ENCODE data around the gene ZBBX.

The ZBBX gene

GRCh38 chr3:167304077-167304476, 76.0 kb downstream of the ZBBX start:
- no peak for DNase-seq

DNA sequence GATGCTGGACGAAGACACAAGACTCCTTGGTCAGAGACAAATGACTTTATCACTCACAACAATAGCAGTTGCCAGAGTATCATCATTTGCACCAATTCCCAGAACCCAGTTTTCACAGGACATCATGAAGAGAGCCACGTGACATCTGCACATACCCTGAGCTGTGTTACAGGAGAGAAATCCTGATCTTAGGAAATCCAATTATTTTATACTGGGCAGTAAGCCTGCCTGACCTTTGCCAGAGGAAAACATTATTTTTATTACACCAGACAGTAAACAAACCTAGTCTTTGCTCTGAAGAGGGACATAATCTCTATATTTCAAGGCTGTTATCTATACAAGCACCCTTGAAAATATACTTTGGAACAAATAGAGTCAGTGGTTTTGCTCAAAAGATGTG, 77.4 kb downstream of the ZBBX start:
- DNase-seq: no peak

- no peak for DNase-seq
These were observed 79.9 kb downstream of the ZBBX start for GRCh38 chr3:167300207-167300606.

DNA sequence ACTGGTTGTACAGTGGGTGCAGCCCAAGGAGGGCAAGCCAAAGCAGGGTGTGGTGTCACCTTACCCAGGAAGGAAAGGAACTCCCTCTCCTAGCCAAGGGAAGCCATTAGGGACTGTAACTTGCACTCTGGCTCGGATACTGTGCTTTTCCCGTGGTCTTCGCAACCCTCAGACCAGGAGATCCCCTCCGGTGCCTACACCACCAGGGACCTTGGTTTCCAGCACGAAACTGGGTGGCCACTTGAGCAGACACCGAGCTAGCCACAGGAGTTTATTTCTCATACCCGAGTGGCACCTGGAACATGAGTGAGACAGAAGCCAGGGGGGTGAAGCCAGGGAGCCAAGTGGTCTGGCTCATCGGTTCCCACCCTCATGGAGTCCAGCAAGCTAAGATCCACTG, 90.7 kb downstream of the ZBBX start:
- DNase-seq: no peak

DNA sequence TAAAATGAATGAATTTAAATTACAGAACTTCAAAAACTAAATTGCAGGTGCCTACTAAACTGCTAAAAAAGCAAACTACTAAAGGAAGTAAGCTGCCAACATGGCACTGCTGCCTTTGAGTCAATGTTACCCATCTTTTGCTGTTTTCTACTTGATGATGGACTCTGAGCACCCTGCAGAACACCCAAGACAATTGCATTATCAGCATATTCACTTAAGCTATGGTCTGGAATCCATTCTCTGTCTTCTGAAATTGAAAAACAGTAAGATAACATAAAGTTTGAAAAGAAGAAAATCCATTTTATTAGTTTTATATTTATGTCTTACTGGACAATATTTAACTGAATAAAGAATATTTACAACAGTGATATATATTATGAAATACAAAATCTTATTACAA, 91.4 kb downstream of the ZBBX start:
- DNase-seq: no peak

- DNase-seq: no peak
These were observed 92.8 kb downstream of the ZBBX start for GRCh38 chr3:167287308-167287707.

GRCh38 chr3:167274141-167274874, 105.8 kb downstream of the ZBBX start:
- DNase-seq: no peak

GRCh38 chr3:167253037-167253436, 127.1 kb downstream of the ZBBX start:
- no peak for DNase-seq

DNA sequence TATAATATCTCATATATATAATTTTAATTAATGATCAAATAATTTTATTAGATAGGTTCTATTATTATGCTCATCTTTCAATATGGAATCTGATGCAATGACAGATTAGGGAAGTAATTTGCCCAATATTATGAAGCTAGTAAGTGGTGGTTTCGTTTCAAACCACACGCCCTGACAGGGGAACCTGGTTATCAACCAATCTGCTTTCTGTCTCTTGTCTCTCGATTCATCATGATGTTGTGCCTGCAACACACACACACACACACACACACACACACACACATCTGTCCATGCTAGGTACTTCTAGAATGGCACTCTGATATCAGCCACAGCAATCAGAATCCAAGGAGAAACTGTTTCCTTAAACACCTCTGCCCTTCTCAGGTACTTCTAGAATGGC, 128.4 kb downstream of the ZBBX start:
- no peak for DNase-seq

- no peak for DNase-seq
These were observed 133.8 kb downstream of the ZBBX start for GRCh38 chr3:167246252-167246651.

DNA sequence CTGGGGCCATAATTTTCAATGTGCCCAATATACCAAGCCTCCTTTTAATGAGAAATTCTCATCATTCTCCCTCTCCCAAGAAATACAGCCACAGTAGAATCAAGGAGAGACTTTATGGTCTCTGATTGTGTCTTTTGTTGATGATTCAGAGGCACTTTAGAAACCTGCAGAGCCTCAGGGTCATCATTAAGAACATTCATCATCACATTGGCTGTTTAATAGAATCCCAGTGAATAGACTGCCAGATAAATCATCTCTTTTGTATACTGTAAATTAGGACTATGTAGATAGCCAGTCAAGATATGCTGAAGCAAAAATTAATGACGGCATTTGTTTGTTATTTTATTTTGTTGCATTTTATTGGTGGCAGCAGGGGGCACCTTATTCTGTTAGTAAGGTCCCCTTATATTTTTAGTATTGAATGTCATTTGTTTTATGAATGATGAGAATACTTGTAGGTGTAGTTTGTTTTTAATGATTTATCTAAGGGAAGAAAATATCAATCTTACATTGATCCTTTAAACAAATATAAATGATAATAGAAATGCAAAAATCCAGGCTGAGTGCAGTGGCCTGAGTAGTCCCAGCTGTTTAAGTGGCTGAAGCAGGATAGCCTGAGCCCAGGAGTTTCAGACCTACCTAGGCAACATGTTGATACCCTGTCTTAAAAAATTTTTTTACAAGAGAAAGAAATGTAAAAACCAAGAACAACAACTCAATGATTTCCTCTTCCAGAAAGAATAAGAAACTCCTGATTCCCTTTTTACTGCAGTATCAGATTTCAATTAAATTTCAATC, 138.8 kb downstream of the ZBBX start:
- peak in 1 of 2 experiments; percentile 0 for DNase-seq

- no peak for DNase-seq
These were observed 152.0 kb downstream of the ZBBX start for GRCh38 chr3:167228135-167228534.

GRCh38 chr3:167225821-167226220, 154.3 kb downstream of the ZBBX start:
- no peak for DNase-seq

DNA sequence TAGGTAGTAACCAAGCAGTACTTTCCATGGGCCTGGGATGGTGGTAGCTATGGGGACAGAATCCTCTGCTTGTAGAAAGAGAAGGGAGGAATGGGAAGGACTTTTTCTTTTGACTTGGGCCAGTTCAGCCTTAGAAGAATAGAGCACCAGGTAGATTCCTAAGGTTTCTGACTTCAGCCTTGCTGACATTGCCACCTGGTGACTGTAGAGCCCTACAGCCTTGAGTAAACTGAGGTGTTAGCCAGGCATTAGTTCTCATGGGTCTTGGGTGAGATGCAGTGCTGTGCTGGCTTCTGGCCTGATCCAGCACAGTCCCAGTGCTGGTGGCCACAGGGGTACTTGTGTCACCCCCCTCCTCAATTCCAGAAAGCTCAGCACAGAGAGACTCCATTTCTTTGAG, 171.1 kb downstream of the ZBBX start:
- DNase-seq: no peak

- no peak for DNase-seq
These were observed 177.0 kb downstream of the ZBBX start for GRCh38 chr3:167203062-167203461.

GRCh38 chr3:167198949-167199600, 181.0 kb downstream of the ZBBX start:
- DNase-seq: no peak

Measured in NCI-H1930 (cell line).